OCI-M2 (cell line): ENCODE data around the gene MMAB.

ENCODE experiments used
- DNase-seq: peaks from one replicate; lab custom pipeline; 2025; ENCODE audit not compliant: unreplicated experiment; lab: John Stamatoyannopoulos, UW

MMAB gene

GRCh38 chr12:109560867-109561710 lies 12.2 kb downstream of the MMAB start:
- DNase-seq: no peak

GRCh38 chr12:109559601-109560000 lies 13.7 kb downstream of the MMAB start:
- DNase-seq: no peak

GRCh38 chr12:109559200-109559505 lies 14.2 kb downstream of the MMAB start:
- DNase-seq: no peak

GRCh38 chr12:109558374-109559199 lies 14.7 kb downstream of the MMAB start:
- no peak for DNase-seq

- DNase-seq: no peak
Observed at GRCh38 chr12:109557805-109558204, 15.5 kb downstream of the MMAB start.

GRCh38 chr12:109557200-109557599 lies 16.1 kb downstream of the MMAB start:
- no peak for DNase-seq

- no peak for DNase-seq
Observed at GRCh38 chr12:109555431-109556315, 17.6 kb downstream of the MMAB start.

GRCh38 chr12:109554761-109555160 lies 18.5 kb downstream of the MMAB start:
- no peak for DNase-seq

- no peak for DNase-seq
Observed at GRCh38 chr12:109553906-109554500, 19.3 kb downstream of the MMAB start.

GRCh38 chr12:109553483-109553882 lies 19.8 kb downstream of the MMAB start:
- DNase-seq: no peak

- no peak for DNase-seq
Observed at GRCh38 chr12:109552971-109553370, 20.3 kb downstream of the MMAB start.

- DNase-seq: no peak
Observed at GRCh38 chr12:109551108-109551507, 22.2 kb downstream of the MMAB start.

GRCh38 chr12:109550281-109550680 lies 23.0 kb downstream of the MMAB start:
- DNase-seq: no peak

GRCh38 chr12:109549613-109550270 lies 23.6 kb downstream of the MMAB start:
- no peak for DNase-seq

- no peak for DNase-seq
Observed at GRCh38 chr12:109548258-109548657, 25.0 kb downstream of the MMAB start.

GRCh38 chr12:109547286-109547685 lies 26.0 kb downstream of the MMAB start:
- DNase-seq: no peak

GRCh38 chr12:109545826-109546225 lies 27.5 kb downstream of the MMAB start:
- no peak for DNase-seq

GRCh38 chr12:109544955-109545531 lies 28.3 kb downstream of the MMAB start:
- no peak for DNase-seq

- DNase-seq: no peak
Observed at GRCh38 chr12:109542876-109543275, 30.4 kb downstream of the MMAB start.

- no peak for DNase-seq
Observed at GRCh38 chr12:109542014-109542413, 31.3 kb downstream of the MMAB start.
